Measurements from ENCODE around the gene CCDC54.

DNA sequence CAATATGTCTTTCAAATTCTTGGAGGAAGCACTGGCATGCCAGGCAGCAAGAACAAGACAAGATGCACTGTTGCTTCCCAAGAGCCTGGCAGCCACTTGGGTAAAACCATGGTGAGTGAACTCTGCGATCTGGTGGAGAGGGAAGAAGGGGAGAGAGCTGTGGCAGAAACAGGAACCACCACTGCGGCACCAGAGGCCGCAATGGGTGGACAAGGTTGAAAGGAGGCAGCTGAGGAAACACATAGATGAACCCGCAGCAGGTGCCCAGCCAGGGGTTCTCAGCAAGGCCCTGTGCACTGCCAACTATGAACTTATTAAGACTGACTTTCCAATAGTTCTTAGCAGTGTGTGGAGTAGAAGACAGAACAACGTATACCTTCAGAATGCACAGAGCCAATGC lies 48.2 kb upstream of the CCDC54 start:
- TF ChIP-seq CTCF (conservative IDR thresholded peaks at IDR 0.05 in 1 of 2, IDR thresholded peaks at IDR 0.05 in 1 of 2; ENCODE audit: extremely low read depth in 1 of 2, insufficient read depth in 1 of 2, low read depth in 1 of 2, low read length in 2 of 2), result no peak
- TF ChIP-seq EZH2 (IDR thresholded peaks at IDR 0.05; ENCODE audit: borderline replicate concordance, low read length), result no peak
